OCI-LY3 (cell line): ENCODE results near the gene MNAT1.

ENCODE experiments used
- H2AFZ ChIP-seq: fragments of 200-600, 300-600 bp; shearing (Covaris generic); 2 replicates; pipeline ENCODE4 v1.6.0; 2014; ENCODE audit warnings: antibody characterized with exemption, low read depth, low read length
- H3K27ac ChIP-seq: fragments of 200-600, 300-600 bp; sonication (generic); 2 replicates; pipeline ENCODE4 v1.5.1; 2014; ENCODE audit warnings: mild to moderate bottlenecking, low read length, moderate library complexity, mixed read lengths
- H3K27me3 ChIP-seq: fragments of 200-600, 300-600 bp; sonication (generic); 2 replicates; pipeline ENCODE4 v1.6.1; 2014; ENCODE audit warnings: low read depth, low read length, mixed read lengths
- H3K36me3 ChIP-seq: fragments of 200-600, 300-600 bp; sonication (generic); replicated peaks from 2 replicates; pipeline ENCODE3; 2014; ENCODE audit warnings: low read depth, low read length, mixed read lengths
- H3K4me1 ChIP-seq: fragments of 300-600, 200-600 bp; sonication (generic); 2 replicates; pipeline ENCODE4 v1.6.1; 2014; ENCODE audit warnings: low read length, mixed read lengths
- H3K4me2 ChIP-seq: fragments of 200-600, 300-600 bp; sonication (generic); 2 replicates; pipeline ENCODE4 v1.6.1; 2014; ENCODE audit warnings: low read length, mixed read lengths
- H3K4me3 ChIP-seq: fragments of 300-600, 200-600 bp; sonication (generic); 2 replicates; pipeline ENCODE4 v1.5.1; 2014; ENCODE audit warnings: antibody characterized with exemption, mild to moderate bottlenecking, low read length, moderate library complexity
- H3K79me2 ChIP-seq: fragments of 300-600, 200-600 bp; shearing (Covaris generic); 2 replicates; pipeline ENCODE4 v1.6.1; 2014; ENCODE audit warnings: mild to moderate bottlenecking, low read length, mixed read lengths
- H3K9ac ChIP-seq: fragments of 300-600, 200-600 bp; shearing (Covaris generic); 2 replicates; pipeline ENCODE4 v1.6.0; 2014; ENCODE audit warnings: mild to moderate bottlenecking, low read length, moderate library complexity
- H3K9me3 ChIP-seq: fragments of 200-600, 300-600 bp; shearing (Covaris generic); 2 replicates; pipeline ENCODE4 v1.6.1; 2014; ENCODE audit warnings: low read length, mixed read lengths; ENCODE audit not compliant: insufficient read depth
- H4K20me1 ChIP-seq: fragments of 200-600, 300-600 bp; sonication (generic); 2 replicates; pipeline ENCODE4 v1.6.1; 2016; ENCODE audit warnings: low read length, mixed read lengths; ENCODE audit not compliant: insufficient read depth
- CTCF ChIP-seq: fragments of 200-600, 300-600 bp; sonication (generic); IDR thresholded peaks from 2 replicates; pipeline ENCODE4 v1.5.1; 2014; ENCODE audit warnings: antibody characterized with exemption, low read length, low read depth
- EZH2phosphoT487 ChIP-seq: fragments of 200-600 bp; shearing (Covaris generic); IDR thresholded peaks from 2 replicates; pipeline ENCODE4 v1.6.1; 2018; ENCODE audit warnings: antibody characterized with exemption, mixed run types, low read depth

MNAT1 gene

GRCh38 chr14:60998617-60999016 lies 264.1 kb downstream of the MNAT1 start:
- TF ChIP-seq CTCF (no peak), EZH2phosphoT487 (no peak)
- H3K9me3 ChIP-seq, result no peaks in the 10 kb centered on the region
- no peaks in the 10 kb centered on the region for H3K27me3 ChIP-seq
- no peak overlapping the region for H3K27ac ChIP-seq
- no peak overlapping the region for H3K9ac ChIP-seq
- H3K4me3 ChIP-seq, result no peak overlapping the region
- no peak overlapping the region for H2AFZ ChIP-seq
- no peak overlapping the region for H3K4me2 ChIP-seq
- H3K36me3 ChIP-seq, result no peaks in the 10 kb centered on the region
- H3K79me2 ChIP-seq, result no peaks in the 10 kb centered on the region
- no peaks in the 10 kb centered on the region for H3K4me1 ChIP-seq
- no peaks in the 10 kb centered on the region for H4K20me1 ChIP-seq

GRCh38 chr14:60999536-60999935 lies 265.0 kb downstream of the MNAT1 start:
- no peak overlapping the region for H3K9ac ChIP-seq
- H3K36me3 ChIP-seq, result no peaks in the 10 kb centered on the region
- no peak overlapping the region for H3K4me2 ChIP-seq

GRCh38 chr14:61003571-61003970 lies 269.0 kb downstream of the MNAT1 start:
- Histone ChIP-seq H3K9me3 (no peaks in the 10 kb centered on the region), H3K79me2 (no peaks in the 10 kb centered on the region), H4K20me1 (no peaks in the 10 kb centered on the region), H3K4me3 (no peak overlapping the region), H3K4me2 (no peak overlapping the region), H3K27ac (no peak overlapping the region), H3K36me3 (no peaks in the 10 kb centered on the region), H3K4me1 (no peaks in the 10 kb centered on the region), H3K9ac (no peak overlapping the region), H2AFZ (no peak overlapping the region), H3K27me3 (no peaks in the 10 kb centered on the region)
- TF ChIP-seq CTCF (no peak), EZH2phosphoT487 (no peak)

More at GRCh38 chr14:60999536-60999935, 265.0 kb downstream of the MNAT1 start:
- no peak overlapping the region for H2AFZ ChIP-seq
- H4K20me1 ChIP-seq, result no peaks in the 10 kb centered on the region
- no peaks in the 10 kb centered on the region for H3K79me2 ChIP-seq
- no peaks in the 10 kb centered on the region for H3K9me3 ChIP-seq
- H3K4me3 ChIP-seq, result no peak overlapping the region
- H3K27me3 ChIP-seq, result no peaks in the 10 kb centered on the region
- H3K27ac ChIP-seq, result no peak overlapping the region
- TF ChIP-seq EZH2phosphoT487, result no peak
- TF ChIP-seq CTCF, result no peak
- no peaks in the 10 kb centered on the region for H3K4me1 ChIP-seq

- TF ChIP-seq CTCF, result no peak
- no peak for TF ChIP-seq EZH2phosphoT487
- Histone ChIP-seq H3K36me3 (no peaks in the 10 kb centered on the region), H3K4me3 (no peak overlapping the region)
Observed at GRCh38 chr14:61019537-61019936, 285.0 kb downstream of the MNAT1 start.

More at GRCh38 chr14:61019537-61019936, 285.0 kb downstream of the MNAT1 start:
- no peak overlapping the region for H3K4me2 ChIP-seq
- no peaks in the 10 kb centered on the region for H3K4me1 ChIP-seq
- no peak overlapping the region for H2AFZ ChIP-seq
- no peaks in the 10 kb centered on the region for H4K20me1 ChIP-seq
- H3K27ac ChIP-seq, result no peak overlapping the region
- H3K27me3 ChIP-seq, result no peaks in the 10 kb centered on the region
- no peak overlapping the region for H3K9ac ChIP-seq
- H3K9me3 ChIP-seq, result no peaks in the 10 kb centered on the region
- H3K79me2 ChIP-seq, result no peaks in the 10 kb centered on the region
